ENCODE data around the gene CRYBG2. TPM values are rescaled to one million over a fixed set of nuclear protein-coding genes. Genes with fewer than 3 reads are reported as not detected.
A peak's percentile ranks its signal among the peaks of the same experiment; 100 is the strongest.

CRYBG2 gene
- total RNA-seq, 1 experiment from 2014 or later: 21.1 TPM

- TF ChIP-seq CDX4 (CRISPR knock-in tag; IDR thresholded peaks at IDR 0.05; ENCODE audit: borderline replicate concordance) (no peak), HMGXB4 (CRISPR knock-in tag; IDR thresholded peaks at IDR 0.05) (no peak), SMAD3 (CRISPR knock-in tag; IDR thresholded peaks at IDR 0.05; ENCODE audit: borderline replicate concordance) (no peak), ATF3 (CRISPR knock-in tag; conservative IDR thresholded peaks at IDR 0.05) (no peak)
These were observed 3.2 kb upstream of the CRYBG2 start (continued) for GRCh38 chr1:26357121-26357602.

GRCh38 chr1:26356106-26356505 is 2.2 kb upstream of the CRYBG2 start:
- no peak for DNase-seq (ENCODE audit: low spot score)
- H3K4me1 Mint-ChIP-seq: peaks cover 48% of the 10 kb centered on the region
- no peaks in the 10 kb centered on the region for H3K9me3 Mint-ChIP-seq
- TF ChIP-seq ZNF425 (CRISPR knock-in tag; conservative IDR thresholded peaks at IDR 0.05) (no peak), GTF2I (CRISPR knock-in tag; conservative IDR thresholded peaks at IDR 0.05) (peak; percentile 65; the same call in 1 of the 2 replicates), RELA (CRISPR knock-in tag; IDR thresholded peaks at IDR 0.05; ENCODE audit: borderline replicate concordance) (no peak), IRF1 (CRISPR knock-in tag; IDR thresholded peaks at IDR 0.05) (no peak), ATF2 (CRISPR knock-in tag; IDR thresholded peaks at IDR 0.05; ENCODE audit: borderline replicate concordance, low read depth) (no peak), ESRRA (CRISPR knock-in tag; IDR thresholded peaks at IDR 0.05; ENCODE audit: borderline replicate concordance) (no peak), TP53 (CRISPR knock-in tag; IDR thresholded peaks at IDR 0.05) (no peak), ATF3 (CRISPR knock-in tag; conservative IDR thresholded peaks at IDR 0.05) (no peak)
- ChIA-PET POLR2A (no interaction called here), CTCF (interaction anchor here (0.9 to 1.8 kb wide), 2 partner anchors 18 to 115 kb away, joined by 3 to 4 read pairs; no protein-coding TSS in a partner anchor)
- no peak for ATAC-seq
- no peaks in the 10 kb centered on the region for H3K36me3 Mint-ChIP-seq
- H3K27me3 Mint-ChIP-seq (ENCODE audit: low read depth): peaks cover 17% of the 10 kb centered on the region
- no peak overlapping the region for H3K4me3 Mint-ChIP-seq
- peak overlapping the region; percentile 90; the same call in 1 of the 2 replicates for H3K27ac Mint-ChIP-seq

- POLR2A ChIA-PET: no interaction called here
- CTCF ChIA-PET: interaction anchor here (1.1 to 2.5 kb wide), 4 partner anchors 10 to 70 kb away, joined by 3 to 6 read pairs (median 5); no protein-coding TSS in a partner anchor
These were observed 1.0 kb upstream of the CRYBG2 start for GRCh38 chr1:26354972-26355371.

More at GRCh38 chr1:26354972-26355371, 1.0 kb upstream of the CRYBG2 start:
- Mint-ChIP-seq H3K27me3 (ENCODE audit: low read depth) (peaks cover 6% of the 10 kb centered on the region), H3K36me3 (no peaks in the 10 kb centered on the region), H3K4me3 (no peak overlapping the region), H3K9me3 (no peaks in the 10 kb centered on the region), H3K4me1 (peaks cover 53% of the 10 kb centered on the region), H3K27ac (no peak overlapping the region)
- ATAC-seq (no peak), DNase-seq (ENCODE audit: low spot score) (no peak)
- TF ChIP-seq ZNF232 (CRISPR knock-in tag; IDR thresholded peaks at IDR 0.05) (no peak), SP1 (CRISPR knock-in tag; conservative IDR thresholded peaks at IDR 0.05) (no peak), ATF2 (CRISPR knock-in tag; IDR thresholded peaks at IDR 0.05; ENCODE audit: borderline replicate concordance, low read depth) (no peak), ZNF423 (CRISPR knock-in tag; IDR thresholded peaks at IDR 0.05) (no peak), CBFB (CRISPR knock-in tag; IDR thresholded peaks at IDR 0.05; ENCODE audit: low read depth) (no peak), RORB (CRISPR knock-in tag; IDR thresholded peaks at IDR 0.05) (no peak)

All from WTC11 (cell line).